Subcutaneous abdominal adipose tissue (tissue), 5 donors: ENCODE measurements around the gene SNED1.
A peak's percentile ranks its signal among the peaks of the same experiment; 100 is the strongest.

ENCODE experiments used
- H3K27ac ChIP-seq: one replicate; pipeline ENCODE4 v1.7.0; 2013; ENCODE audit warnings: low read depth, mild to moderate bottlenecking, inconsistent platforms, low read length, moderate library complexity
- H3K27me3 ChIP-seq, 5 donors: one replicate each; pipeline ENCODE4 v1.7.0; 2013; ENCODE audit warnings: low read length in 5 of 5, inconsistent platforms in 1 of 5; ENCODE audit not compliant: control insufficient read depth in 5 of 5, insufficient read depth in 4 of 5
- H3K36me3 ChIP-seq, 5 donors: one replicate each; pipeline ENCODE4 v1.7.0; 2013; ENCODE audit warnings: low read length in 5 of 5; ENCODE audit not compliant: control insufficient read depth in 5 of 5, insufficient read depth in 5 of 5
- H3K4me1 ChIP-seq, 5 donors: one replicate each; pipeline ENCODE4 v1.7.0; 2013; ENCODE audit warnings: low read length in 5 of 5, mild to moderate bottlenecking in 3 of 5, moderate library complexity in 1 of 5; ENCODE audit not compliant: control insufficient read depth in 5 of 5, insufficient read depth in 5 of 5
- H3K4me3 ChIP-seq, 5 donors: one replicate each; pipeline ENCODE4 v1.7.0; 2013; ENCODE audit warnings: low read length in 5 of 5, low read depth in 1 of 5
- H3K9ac ChIP-seq, 5 donors: one replicate each; pipeline ENCODE4 v1.7.0; 2013; ENCODE audit warnings: low read length in 5 of 5, mild to moderate bottlenecking in 4 of 5, moderate library complexity in 3 of 5
- H3K9me3 ChIP-seq, 5 donors: one replicate each; pipeline ENCODE4 v1.7.0; 2013; ENCODE audit warnings: low read length in 5 of 5; ENCODE audit not compliant: control insufficient read depth in 5 of 5
- donor health status: healthy.
- donor health status: healthy.
- donor health status: healthy.
- donor health status: healthy.
- donor health status: healthy.

SNED1 gene

GRCh38 chr2:241005569-241005968 is 7.2 kb downstream of the SNED1 start:
- H3K4me1 ChIP-seq, result peaks cover under 1 to 36% (median 31%) of the 10 kb centered on the region in 5 donors

DNA sequence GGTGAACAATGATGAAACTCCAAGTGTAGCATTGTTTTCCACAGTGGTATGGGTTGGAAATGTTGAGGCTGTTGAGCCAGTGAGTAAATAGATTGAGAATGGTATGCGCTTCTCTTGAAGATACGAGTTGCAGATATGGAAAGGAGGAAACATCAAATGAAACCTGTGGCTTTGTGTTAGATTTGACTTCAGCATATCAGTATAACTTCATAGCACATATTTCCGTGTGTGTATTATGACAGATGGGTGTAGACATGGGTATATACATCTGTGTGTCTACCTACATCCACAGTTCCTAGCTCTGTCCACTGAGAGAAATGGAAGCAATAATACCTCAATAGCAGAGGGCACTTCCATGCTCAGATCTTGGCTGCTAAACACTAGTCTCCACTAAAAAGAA is 8.0 kb downstream of the SNED1 start:
- H3K36me3 ChIP-seq, result peaks cover 0 to 25% (median 20%) of the 10 kb centered on the region in 5 donors
- H3K9me3 ChIP-seq, result peaks cover 5 to 22% (median 16%) of the 10 kb centered on the region in 5 donors
- peaks cover 0 to 30% (median 24%) of the 10 kb centered on the region in 5 donors for H3K4me1 ChIP-seq
- H3K27me3 ChIP-seq, result no peaks in the 10 kb centered on the region
- H3K27ac ChIP-seq, result no peak overlapping the region
- no peak overlapping the region for H3K9ac ChIP-seq
- no peak overlapping the region for H3K4me3 ChIP-seq

More at GRCh38 chr2:241005569-241005968, 7.2 kb downstream of the SNED1 start:
- H3K9me3 ChIP-seq, result peaks cover 5 to 22% (median 16%) of the 10 kb centered on the region in 5 donors
- H3K27ac ChIP-seq, result no peak overlapping the region
- no peak overlapping the region for H3K9ac ChIP-seq
- no peaks in the 10 kb centered on the region for H3K27me3 ChIP-seq
- peaks cover 0 to 33% (median 27%) of the 10 kb centered on the region in 5 donors for H3K36me3 ChIP-seq
- H3K4me3 ChIP-seq, result no peak overlapping the region

GRCh38 chr2:241007111-241007510 is 8.7 kb downstream of the SNED1 start:
- Histone ChIP-seq H3K27ac (no peak overlapping the region), H3K9me3 (peaks cover 5 to 22% (median 16%) of the 10 kb centered on the region in 5 donors), H3K4me3 (no peak overlapping the region), H3K36me3 (peaks cover 0 to 18% (median 13%) of the 10 kb centered on the region in 5 donors), H3K4me1 (peaks cover 0 to 25% (median 18%) of the 10 kb centered on the region in 5 donors), H3K27me3 (no peaks in the 10 kb centered on the region), H3K9ac (no peak overlapping the region)

- Histone ChIP-seq H3K27me3 (no peaks in the 10 kb centered on the region), H3K9ac (no peak overlapping the region), H3K27ac (no peak overlapping the region), H3K9me3 (peaks cover 5 to 21% (median 15%) of the 10 kb centered on the region in 5 donors), H3K4me3 (no peak overlapping the region), H3K36me3 (peaks cover 0 to 12% (median 8%) of the 10 kb centered on the region in 5 donors), H3K4me1 (peaks cover 0 to 23% (median 18%) of the 10 kb centered on the region in 5 donors)
Measured at GRCh38 chr2:241007880-241008710, 9.7 kb downstream of the SNED1 start.

DNA sequence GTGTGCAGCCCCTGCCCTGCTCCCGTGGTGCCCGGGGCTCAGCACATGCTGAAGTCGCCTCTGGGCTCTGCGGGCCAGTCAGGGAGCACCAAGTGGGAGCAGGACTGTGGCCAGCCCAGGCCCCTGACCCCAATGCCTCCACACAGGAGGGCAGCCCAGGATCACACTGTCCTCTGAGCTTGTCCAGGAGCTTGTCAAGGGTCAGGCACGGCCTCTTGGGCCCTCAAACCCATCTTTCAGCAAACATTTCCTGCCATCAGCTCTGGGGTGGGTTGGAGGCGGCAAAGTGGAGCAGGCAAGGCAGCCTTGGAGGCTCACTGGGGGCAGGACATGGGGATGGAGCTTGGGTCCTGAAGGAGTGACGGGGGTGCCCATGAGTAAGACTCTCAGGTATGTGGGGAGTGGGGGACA is 10.3 kb downstream of the SNED1 start:
- Histone ChIP-seq H3K9me3 (peaks cover 4 to 15% (median 8%) of the 10 kb centered on the region in 5 donors), H3K4me1 (peaks cover 0 to 23% (median 18%) of the 10 kb centered on the region in 5 donors), H3K27me3 (no peaks in the 10 kb centered on the region), H3K9ac (no peak overlapping the region), H3K27ac (no peak overlapping the region), H3K36me3 (peaks cover 0 to 9% (median 2%) of the 10 kb centered on the region in 5 donors), H3K4me3 (no peak overlapping the region)

GRCh38 chr2:241009191-241009590 is 10.8 kb downstream of the SNED1 start:
- Histone ChIP-seq H3K27me3 (no peaks in the 10 kb centered on the region), H3K27ac (no peak overlapping the region), H3K36me3 (peaks cover 0 to 8% (median 2%) of the 10 kb centered on the region in 5 donors), H3K9ac (peak overlapping the region in 2 of 5 donors; percentile 26 to 28), H3K4me1 (peaks cover 0 to 23% (median 18%) of the 10 kb centered on the region in 5 donors), H3K4me3 (peak overlapping the region in 3 of 5 donors; percentile 39 to 56 (median 46)), H3K9me3 (peaks cover 0 to 11% (median 4%) of the 10 kb centered on the region in 5 donors)

DNA sequence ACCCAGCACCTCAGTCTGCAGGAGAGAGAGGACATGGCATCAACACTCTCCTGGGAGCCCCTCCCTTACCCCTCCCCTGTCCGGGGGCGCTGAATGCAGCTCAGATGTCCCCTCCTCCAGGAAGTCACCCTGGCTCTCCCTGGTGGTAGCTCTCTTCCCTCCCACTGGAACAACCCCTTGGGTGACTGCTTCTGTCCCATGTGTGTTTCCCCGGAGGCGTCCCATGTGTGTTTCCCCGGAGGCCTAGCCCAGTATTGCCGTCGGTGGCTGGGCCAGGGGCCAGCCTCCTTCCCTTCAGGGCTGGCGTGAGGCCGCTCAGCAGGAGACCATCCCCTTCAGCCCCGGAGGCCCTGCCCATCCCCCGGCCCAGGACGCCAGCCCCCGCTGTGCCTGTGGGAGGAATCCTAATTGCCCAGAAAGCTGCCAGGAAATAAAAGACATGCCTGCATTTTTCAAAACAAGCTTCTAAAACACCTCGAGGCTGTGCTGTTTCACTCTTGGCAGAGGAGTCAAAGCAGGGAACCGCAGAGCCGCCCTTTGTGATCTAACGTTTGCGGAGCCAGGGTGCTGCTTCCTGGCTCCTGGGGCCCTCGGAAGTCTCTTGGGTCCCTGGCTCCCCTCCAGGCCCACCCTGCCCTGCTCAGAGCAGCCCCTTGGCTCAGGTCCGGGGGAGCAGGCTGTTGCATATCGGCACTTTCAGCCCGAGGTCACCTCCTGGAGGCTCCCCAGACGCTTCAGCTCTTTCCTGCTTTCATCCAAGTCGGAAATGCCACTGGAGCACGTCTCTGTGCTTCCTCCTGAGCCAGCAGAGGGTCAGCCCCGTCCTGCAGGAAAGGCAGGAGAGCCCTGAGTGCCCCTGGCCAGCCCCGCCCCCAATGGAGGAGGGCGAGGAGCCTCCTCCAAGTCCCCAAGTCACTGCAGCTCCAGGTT is 11.4 kb downstream of the SNED1 start:
- H3K4me1 ChIP-seq, result peaks cover 0 to 23% (median 18%) of the 10 kb centered on the region in 5 donors
- H3K27me3 ChIP-seq, result no peaks in the 10 kb centered on the region
- H3K9me3 ChIP-seq, result peaks cover 0 to 7% (median 0%) of the 10 kb centered on the region in 5 donors
- H3K9ac ChIP-seq, result peak overlapping the region in 3 of 5 donors; percentile 26 to 60 (median 28)
- H3K4me3 ChIP-seq, result peak overlapping the region in 4 of 5 donors; percentile 39 to 56 (median 46)
- H3K36me3 ChIP-seq, result peaks cover 0 to 14% (median 3%) of the 10 kb centered on the region in 5 donors
- H3K27ac ChIP-seq, result peak overlapping the region; percentile 60

DNA sequence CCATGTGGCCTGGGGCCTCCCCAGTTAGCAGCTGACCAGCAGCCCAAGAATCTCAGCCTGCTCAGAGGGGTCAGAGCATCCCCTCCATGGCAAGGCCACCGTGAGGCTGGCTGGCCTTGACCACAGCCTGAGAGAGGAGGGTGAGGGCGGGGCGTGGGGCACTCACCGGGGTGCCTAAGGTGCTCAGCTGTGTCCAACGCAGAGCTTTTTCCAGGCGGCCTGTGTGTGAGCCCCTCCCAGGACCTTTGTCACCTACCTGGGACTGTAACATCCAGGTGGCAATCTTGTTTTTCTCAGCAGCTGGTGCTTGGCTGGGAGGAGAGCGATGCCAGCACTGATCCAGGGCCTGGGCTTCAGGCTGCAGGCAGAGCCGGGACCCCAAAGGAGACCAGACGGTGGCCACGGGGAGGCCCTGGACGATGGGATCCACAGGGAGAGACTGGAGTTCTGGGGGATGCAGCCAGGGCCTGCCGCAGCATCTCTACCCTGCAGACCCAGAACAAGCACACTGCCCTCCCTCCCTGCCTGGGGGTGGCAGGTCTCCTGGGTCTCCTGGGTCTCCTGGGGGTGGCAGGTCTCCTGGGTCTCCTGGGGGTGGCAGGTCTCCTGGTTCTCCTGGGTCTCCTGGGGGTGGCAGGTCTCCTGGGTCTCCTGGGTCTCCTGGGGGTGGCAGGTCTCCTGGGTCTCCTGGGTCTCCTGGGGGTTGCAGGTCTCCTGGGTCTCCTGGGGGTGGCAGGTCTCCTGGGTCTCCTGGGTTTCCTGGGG is 12.3 kb downstream of the SNED1 start:
- Histone ChIP-seq H3K36me3 (peaks cover 0 to 19% (median 3%) of the 10 kb centered on the region in 5 donors), H3K27ac (peak overlapping the region; percentile 60), H3K9me3 (peaks cover 0 to under 1% (median 0%) of the 10 kb centered on the region in 5 donors), H3K27me3 (no peaks in the 10 kb centered on the region), H3K4me1 (peaks cover 0 to 23% (median 18%) of the 10 kb centered on the region in 5 donors), H3K4me3 (peak overlapping the region in 2 of 5 donors; percentile 46 to 56), H3K9ac (no peak overlapping the region)

DNA sequence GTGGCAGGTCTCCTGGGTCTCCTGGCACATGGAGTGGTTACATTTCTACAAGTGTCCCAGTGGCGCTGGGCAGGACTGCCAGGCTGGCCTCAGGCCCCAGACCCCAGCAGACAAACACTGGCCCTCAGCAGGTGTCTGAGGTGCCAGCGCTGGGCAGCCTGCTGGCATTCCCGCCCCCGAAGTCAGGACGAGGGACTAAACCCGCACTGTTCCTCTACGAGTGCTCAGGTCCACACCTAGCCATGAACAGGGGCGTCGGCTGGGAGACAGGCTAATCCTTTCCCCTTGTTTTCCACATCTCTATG is 12.8 kb downstream of the SNED1 start:
- H3K9me3 ChIP-seq, result no peaks in the 10 kb centered on the region
- H3K4me3 ChIP-seq, result no peak overlapping the region
- H3K36me3 ChIP-seq, result peaks cover 0 to 19% (median 3%) of the 10 kb centered on the region in 5 donors
- H3K4me1 ChIP-seq, result peaks cover 0 to 23% (median 18%) of the 10 kb centered on the region in 5 donors
- no peak overlapping the region for H3K9ac ChIP-seq
- no peaks in the 10 kb centered on the region for H3K27me3 ChIP-seq
- H3K27ac ChIP-seq, result no peak overlapping the region
